HEK293 (cell line): ENCODE data around the gene MRPS18A.
A peak's percentile ranks its signal among the peaks of the same experiment; 100 is the strongest.

Source experiments
- MZF1 ChIP-seq: fragments of 450-650 bp; formaldehyde crosslinking; IDR thresholded peaks from 2 replicates; pipeline ENCODE4 v1.5.1; 2017; ENCODE audit warnings: missing biosample characterization, missing genetic modification characterization, borderline replicate concordance
- PRDM10 ChIP-seq: fragments of 450-650 bp; formaldehyde crosslinking; IDR thresholded peaks from 2 replicates; pipeline ENCODE4 v1.5.1; 2016; ENCODE audit warnings: missing biosample characterization, missing genetic modification characterization
- PRDM4 ChIP-seq: fragments of 450-650 bp; formaldehyde crosslinking; IDR thresholded peaks from 2 replicates; pipeline ENCODE4 v1.5.1; 2017; ENCODE audit warnings: missing biosample characterization, missing genetic modification characterization
- PRDM6 ChIP-seq: fragments of 450-650 bp; formaldehyde crosslinking; IDR thresholded peaks from 2 replicates; pipeline ENCODE4 v1.5.1; 2017; ENCODE audit warnings: missing biosample characterization, missing genetic modification characterization
- SALL2 ChIP-seq: fragments of 450-650 bp; formaldehyde crosslinking; IDR thresholded peaks from 2 replicates; pipeline ENCODE4 v1.5.0; 2017; ENCODE audit warnings: missing biosample characterization, mild to moderate bottlenecking, missing genetic modification characterization, borderline replicate concordance
- ZBTB49 ChIP-seq: fragments of 450-650 bp; formaldehyde crosslinking; IDR thresholded peaks from 2 replicates; pipeline ENCODE4 v1.5.1; 2016; ENCODE audit warnings: missing biosample characterization, missing genetic modification characterization, low read depth
- ZEB2 ChIP-seq: fragments of 450-650 bp; formaldehyde crosslinking; IDR thresholded peaks from 2 replicates; pipeline ENCODE4 v1.5.1; 2016; ENCODE audit warnings: missing biosample characterization, missing genetic modification characterization
- ZNF121 ChIP-seq: fragments of 450-650 bp; formaldehyde crosslinking; IDR thresholded peaks from 2 replicates; pipeline ENCODE4 v1.5.1; 2016; ENCODE audit warnings: missing biosample characterization, missing genetic modification characterization
- ZNF146 ChIP-seq: fragments of 450-650 bp; formaldehyde crosslinking; IDR thresholded peaks from 2 replicates; pipeline ENCODE4 v1.5.1; 2016; ENCODE audit warnings: missing biosample characterization, missing genetic modification characterization
- ZNF175 ChIP-seq: fragments of 450-650 bp; formaldehyde crosslinking; IDR thresholded peaks from 2 replicates; pipeline ENCODE4 v1.5.1; 2016; ENCODE audit warnings: missing biosample characterization, missing genetic modification characterization
- ZNF2 ChIP-seq: fragments of 450-650 bp; formaldehyde crosslinking; IDR thresholded peaks from 2 replicates; pipeline ENCODE4 v1.5.1; 2016; ENCODE audit warnings: missing biosample characterization, missing genetic modification characterization
- ZNF239 ChIP-seq: fragments of 450-650 bp; formaldehyde crosslinking; IDR thresholded peaks from 2 replicates; pipeline ENCODE4 v1.5.1; 2016; ENCODE audit warnings: missing biosample characterization, missing genetic modification characterization
- ZNF354C ChIP-seq: fragments of 450-650 bp; formaldehyde crosslinking; IDR thresholded peaks from 2 replicates; pipeline ENCODE4 v1.5.1; 2016; ENCODE audit warnings: missing biosample characterization, missing genetic modification characterization, low read depth, borderline replicate concordance
- ZNF366 ChIP-seq: fragments of 450-650 bp; formaldehyde crosslinking; conservative IDR thresholded peaks from 2 replicates; pipeline ENCODE4 v1.5.1; 2016; ENCODE audit warnings: missing biosample characterization, missing genetic modification characterization
- ZNF473 ChIP-seq: fragments of 450-650 bp; formaldehyde crosslinking; IDR thresholded peaks from 2 replicates; pipeline ENCODE4 v1.5.1; 2017; ENCODE audit warnings: missing biosample characterization, missing genetic modification characterization
- ZNF518A ChIP-seq: fragments of 450-650 bp; formaldehyde crosslinking; conservative IDR thresholded peaks from 2 replicates; pipeline ENCODE4 v1.5.1; 2016; ENCODE audit warnings: low read depth, missing biosample characterization, missing genetic modification characterization
- ZNF561 ChIP-seq: fragments of 450-650 bp; IDR thresholded peaks from 2 replicates; pipeline ENCODE4 v1.5.1; 2018; ENCODE audit warnings: missing biosample characterization, missing genetic modification characterization, borderline replicate concordance
- ZNF658 ChIP-seq: fragments of 450-650 bp; formaldehyde crosslinking; IDR thresholded peaks from 2 replicates; pipeline ENCODE4; 2016; ENCODE audit warnings: missing biosample characterization, missing genetic modification characterization
- ZNF660 ChIP-seq: fragments of 450-650 bp; IDR thresholded peaks from 2 replicates; pipeline ENCODE4 v1.5.1; 2018; ENCODE audit warnings: missing biosample characterization, mild to moderate bottlenecking, missing genetic modification characterization
- ZNF701 ChIP-seq: fragments of 450-650 bp; formaldehyde crosslinking; IDR thresholded peaks from 2 replicates; pipeline ENCODE4 v1.5.1; 2016; ENCODE audit warnings: missing biosample characterization, missing genetic modification characterization
- ZNF704 ChIP-seq: fragments of 450-650 bp; formaldehyde crosslinking; IDR thresholded peaks from 2 replicates; pipeline ENCODE4 v1.5.1; 2016; ENCODE audit warnings: missing biosample characterization, missing genetic modification characterization
- ZNF785 ChIP-seq: fragments of 450-650 bp; formaldehyde crosslinking; IDR thresholded peaks from 2 replicates; pipeline ENCODE4 v1.5.1; 2016; ENCODE audit warnings: missing biosample characterization, missing genetic modification characterization

MRPS18A gene

GRCh38 chr6:43699564-43700186 is 12.1 kb upstream of the MRPS18A start (continued):
- TF ChIP-seq PRDM4 (tag by site-specific recombination) (no peak), ZNF473 (tag by site-specific recombination) (no peak), ZNF239 (tag by site-specific recombination) (no peak), ZNF785 (no peak), ZNF175 (tag by site-specific recombination) (no peak), ZNF561 (tag by site-specific recombination) (no peak), PRDM10 (tag by site-specific recombination) (peak; percentile 77), SALL2 (tag by site-specific recombination) (no peak), ZBTB49 (tag by site-specific recombination) (no peak), ZNF2 (tag by site-specific recombination) (no peak), ZNF518A (tag by site-specific recombination) (no peak), ZEB2 (tag by site-specific recombination) (peak; percentile 30; the same call in 1 of the 2 replicates), MZF1 (no peak), ZNF704 (tag by site-specific recombination) (no peak), ZNF354C (tag by site-specific recombination) (no peak), ZNF660 (tag by site-specific recombination) (peak; percentile 21; the same call in 1 of the 2 replicates), ZNF658 (tag by site-specific recombination) (no peak), ZNF121 (tag by site-specific recombination) (no peak), ZNF366 (peak; percentile 76), ZNF701 (tag by site-specific recombination) (no peak), PRDM6 (tag by site-specific recombination) (no peak), ZNF146 (tag by site-specific recombination) (no peak)
